Measurements from ENCODE around the gene ABHD15.

ABHD15 gene

GRCh38 chr17:29526322-29526721 lies 40.5 kb downstream of the ABHD15 start:
- no peak for DNase-seq (ENCODE audit: low read depth in 2 of 3, low spot score in 1 of 3)

- DNase-seq (ENCODE audit: low read depth in 2 of 3, low spot score in 1 of 3): no peak
Measured at GRCh38 chr17:29524692-29525091, 42.1 kb downstream of the ABHD15 start.

- DNase-seq (ENCODE audit: low read depth in 2 of 3, low spot score in 1 of 3): no peak
Measured at GRCh38 chr17:29518359-29518758, 48.5 kb downstream of the ABHD15 start.

GRCh38 chr17:29514792-29515191 lies 52.0 kb downstream of the ABHD15 start:
- no peak for DNase-seq (ENCODE audit: low read depth in 2 of 3, low spot score in 1 of 3)

- DNase-seq (ENCODE audit: low read depth in 2 of 3, low spot score in 1 of 3): no peak
Measured at GRCh38 chr17:29510953-29511352, 55.9 kb downstream of the ABHD15 start.
